GF-D8 (cell line): ENCODE data around the gene TMED8.
"Not testable (repeated sequence)": the region's sequence is repeated elsewhere in the genome, so short reads cannot be mapped to it uniquely, and the experiment has no call there.

Source experiments
- DNase-seq: peaks from one replicate; lab custom pipeline; 2025; lab: John Stamatoyannopoulos, UW

TMED8 gene

DNA sequence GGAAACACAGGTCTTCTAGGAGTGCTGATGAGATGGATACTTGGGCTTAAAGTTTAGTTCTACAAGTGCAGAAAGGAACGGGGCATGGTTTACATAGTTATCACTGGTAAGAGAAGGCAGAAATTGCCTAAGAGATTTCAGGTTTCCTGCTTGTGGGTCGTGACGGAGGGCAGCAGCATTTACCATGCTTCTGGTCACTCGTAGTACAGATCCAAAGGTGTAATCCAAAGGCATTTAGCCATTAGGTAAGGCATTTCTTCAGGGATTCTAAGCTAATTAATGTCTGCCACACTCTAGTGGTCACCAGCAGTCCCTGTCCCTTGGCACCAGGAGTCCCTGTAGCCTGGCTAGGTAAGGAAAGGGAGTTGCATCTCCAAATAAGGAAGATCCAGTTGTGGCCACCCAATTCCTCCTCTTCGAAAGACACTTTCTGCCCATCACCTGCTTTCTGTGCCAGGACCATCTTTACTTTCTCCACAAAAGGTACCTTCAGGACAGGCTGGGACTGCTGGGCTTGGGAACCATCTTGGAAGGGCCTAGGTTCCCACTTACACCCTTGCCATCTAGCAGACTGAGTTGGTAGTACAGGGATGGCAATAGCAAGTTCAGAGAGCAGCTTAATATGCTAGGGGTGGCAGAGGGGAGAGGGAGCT is 54.5 kb downstream of the TMED8 start:
- DNase-seq = peak; percentile 1

DNA sequence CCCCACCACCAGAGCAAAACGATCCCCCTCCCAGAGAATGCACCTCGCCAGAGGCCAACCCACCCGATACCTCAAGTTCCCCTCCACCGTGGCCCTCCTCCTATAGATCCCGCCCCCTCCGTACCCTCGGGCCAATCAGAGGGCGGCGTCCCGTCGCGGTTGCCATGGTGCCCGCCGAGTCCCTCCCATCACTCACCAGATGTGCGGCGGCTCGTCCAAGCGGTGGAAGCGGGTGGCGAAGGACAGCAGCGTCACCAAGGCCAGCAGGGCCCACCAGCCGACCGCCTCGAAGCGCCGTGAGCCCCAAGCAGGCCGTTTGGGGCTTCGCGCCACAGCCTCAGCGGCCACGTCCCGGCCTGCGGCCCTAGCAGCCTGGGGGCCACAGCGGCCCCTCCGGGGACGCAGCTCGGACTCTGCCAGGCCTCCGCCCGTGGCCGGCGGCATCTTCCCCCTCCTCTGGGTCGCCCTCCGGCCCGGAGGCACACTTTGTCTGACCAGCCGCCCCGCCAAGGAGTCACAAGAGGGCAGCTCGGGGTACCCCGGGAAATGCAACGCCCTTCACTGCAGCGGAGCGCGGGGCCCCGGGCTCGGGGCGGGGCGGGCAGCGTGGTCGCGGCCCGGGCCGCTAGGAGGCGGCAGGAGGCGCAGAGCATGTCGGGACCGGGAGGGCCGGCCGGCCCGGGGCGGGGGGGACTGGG is 56.5 kb downstream of the TMED8 start, which contains the start of gene POMT2:
POMT2 (minus strand) TSS at position 646 of the 698 bp plus-strand sequence; CDS start at position 444, 202 bp downstream.
- peak; percentile 54 for DNase-seq

DNA sequence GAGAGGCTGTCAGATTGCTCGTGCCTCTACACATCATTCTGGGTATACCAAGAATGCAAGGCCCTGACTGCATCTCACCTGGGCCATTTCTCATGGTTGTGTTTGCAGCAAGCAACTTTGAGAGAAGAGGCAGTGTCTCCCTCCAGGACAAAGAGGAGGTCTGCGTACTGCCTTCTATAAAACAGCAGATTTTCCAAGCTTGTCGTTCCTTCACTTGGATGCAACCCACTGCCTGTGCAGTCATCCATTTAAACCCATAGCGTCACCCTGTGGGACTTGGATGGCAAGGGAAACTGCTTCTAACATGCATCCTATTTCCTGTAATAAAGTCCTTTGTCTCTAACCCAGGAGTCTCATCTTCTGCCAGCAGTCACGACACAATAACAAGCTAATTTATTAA is 57.5 kb downstream of the TMED8 start:
- no peak for DNase-seq

DNA sequence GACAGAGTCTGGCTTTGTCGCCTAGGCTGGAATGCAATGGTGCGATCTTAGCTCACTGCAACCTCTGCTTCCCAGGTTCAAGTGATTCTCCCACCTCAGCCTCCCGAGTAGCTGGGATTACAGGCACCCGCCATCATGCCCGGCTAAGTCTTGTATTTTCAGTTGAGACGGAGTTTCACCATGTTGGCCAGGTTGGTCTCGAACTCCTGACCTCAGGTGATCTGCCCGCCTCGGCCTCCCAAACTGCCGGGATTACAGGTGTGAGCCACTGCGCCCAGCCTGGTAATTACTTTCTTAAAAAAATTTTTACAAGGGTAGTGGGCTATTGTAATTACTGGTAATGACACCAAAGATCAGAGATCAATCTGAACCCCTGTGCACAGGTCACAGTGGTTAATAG is 58.1 kb downstream of the TMED8 start:
- DNase-seq = not testable (repeated sequence)

DNA sequence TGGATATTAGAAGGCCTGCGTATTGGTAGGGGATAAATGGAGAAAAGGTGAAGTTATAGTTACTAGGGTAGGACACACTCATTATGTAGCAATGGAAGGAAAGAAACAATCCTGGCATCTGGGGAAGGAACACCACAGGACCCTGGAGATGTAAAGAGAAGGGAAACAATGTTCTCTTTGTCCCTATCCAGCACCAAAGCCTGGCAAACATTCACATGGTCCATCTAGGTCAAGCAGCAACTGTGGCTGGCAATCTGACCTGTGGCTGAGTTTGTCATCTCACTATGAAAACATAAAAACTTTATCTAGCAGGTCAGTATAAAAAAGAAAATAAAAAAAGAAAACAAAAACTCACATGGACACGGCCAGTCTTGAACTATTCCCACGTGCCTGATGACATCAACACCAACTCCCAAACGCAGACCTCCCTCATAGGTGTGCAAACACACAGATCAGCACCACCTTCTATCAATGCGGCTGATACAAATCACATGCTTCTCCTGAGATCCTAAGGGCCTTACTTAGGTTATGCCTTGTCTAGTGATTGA is 58.8 kb downstream of the TMED8 start:
- DNase-seq = no peak

DNA sequence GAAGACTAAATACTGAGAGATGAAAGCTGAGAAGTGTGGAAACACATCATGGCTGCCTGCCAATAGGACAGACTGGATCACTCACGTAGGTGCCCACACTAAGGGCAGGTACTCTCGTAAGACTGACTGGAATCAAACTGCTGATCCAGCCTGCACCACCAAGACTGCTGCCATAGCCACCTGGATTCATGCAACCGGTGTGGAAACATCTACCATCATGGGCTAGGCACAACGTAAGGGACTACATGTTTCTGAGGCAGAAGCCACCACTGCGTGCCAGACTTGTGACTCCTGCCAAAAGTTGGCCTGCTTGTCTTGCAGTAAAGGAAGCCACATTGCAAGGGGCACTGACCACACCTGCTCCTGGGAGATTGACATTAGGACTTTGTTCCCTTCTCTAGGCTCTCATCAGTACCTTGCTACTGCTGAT is 60.0 kb downstream of the TMED8 start:
- DNase-seq = no peak

DNA sequence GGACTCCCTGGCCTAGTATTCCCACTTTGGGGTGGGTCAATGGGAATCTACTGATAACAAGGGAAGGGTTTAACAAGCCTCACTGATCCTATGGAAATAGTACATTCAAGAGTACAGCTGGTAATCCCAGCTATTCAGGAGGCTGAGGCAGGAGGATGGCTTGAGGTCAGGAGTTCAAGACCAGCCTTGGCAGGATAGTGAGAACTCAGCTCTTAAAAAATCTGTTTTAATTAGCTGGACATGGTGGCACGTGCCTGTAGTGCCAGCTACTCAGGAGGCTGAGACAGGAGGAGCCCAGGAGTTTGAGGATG is 60.7 kb downstream of the TMED8 start:
- no peak for DNase-seq

DNA sequence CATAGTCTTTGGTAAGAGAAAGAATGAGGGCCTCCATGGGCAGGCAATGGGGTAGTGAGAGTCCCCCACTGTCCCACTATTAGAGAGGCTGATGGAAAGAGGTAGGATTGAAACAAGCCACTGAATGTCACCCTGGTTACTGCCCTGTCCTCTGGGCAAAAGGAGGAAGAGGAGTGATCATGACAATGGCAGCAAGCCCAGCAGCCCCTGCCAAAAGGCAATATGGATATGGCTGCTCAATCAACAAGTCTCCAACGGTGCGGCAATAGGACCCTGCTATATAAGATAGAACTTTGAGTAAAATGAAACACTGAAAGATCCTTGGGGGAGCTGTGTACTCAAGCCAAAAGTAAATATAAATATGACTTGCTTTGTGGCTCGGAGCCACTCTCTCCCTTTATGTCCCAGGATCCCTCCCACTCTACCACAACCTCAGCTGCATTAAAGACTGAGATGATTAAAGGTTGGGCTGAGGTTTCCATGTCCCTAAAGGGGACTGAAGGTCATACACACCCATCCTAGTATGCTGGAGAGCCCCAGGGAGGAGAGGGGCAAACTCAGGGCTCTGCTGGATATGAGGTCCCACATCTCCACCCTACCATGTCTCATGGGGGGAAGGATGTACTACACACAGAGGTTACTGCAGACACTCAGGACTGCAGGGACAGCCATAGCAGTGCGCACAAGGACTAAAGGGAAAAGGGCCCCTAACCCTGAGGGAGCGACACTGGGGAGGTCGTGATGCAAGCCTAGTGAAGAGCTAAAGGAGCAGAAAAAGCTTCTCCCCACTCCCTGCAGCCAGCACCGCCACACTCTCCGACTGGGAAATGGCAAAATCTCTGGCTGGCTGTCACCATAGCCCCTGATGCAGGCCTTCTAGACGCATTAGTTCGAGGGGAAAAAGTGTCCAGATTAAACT is 62.1 kb downstream of the TMED8 start:
- no peak for DNase-seq

DNA sequence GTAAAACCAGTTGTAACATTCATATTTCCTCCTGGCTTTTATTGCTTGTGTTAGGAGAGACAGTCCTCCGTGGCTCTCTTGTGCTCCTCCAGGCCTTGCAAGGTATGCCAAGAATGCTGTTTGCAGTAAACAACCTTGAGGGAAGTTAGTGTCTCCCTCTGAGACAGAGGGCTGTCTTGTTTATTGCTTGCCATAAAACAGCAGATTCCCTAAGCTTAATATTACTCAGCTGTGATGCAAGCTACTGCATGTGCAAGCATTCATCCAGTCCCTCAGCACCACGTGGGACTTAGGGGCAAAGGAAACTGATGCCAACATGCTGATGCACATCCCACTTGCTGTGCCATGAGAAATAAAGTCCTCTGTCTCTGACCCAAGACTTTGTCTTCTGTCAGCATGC is 62.9 kb downstream of the TMED8 start:
- DNase-seq = no peak

DNA sequence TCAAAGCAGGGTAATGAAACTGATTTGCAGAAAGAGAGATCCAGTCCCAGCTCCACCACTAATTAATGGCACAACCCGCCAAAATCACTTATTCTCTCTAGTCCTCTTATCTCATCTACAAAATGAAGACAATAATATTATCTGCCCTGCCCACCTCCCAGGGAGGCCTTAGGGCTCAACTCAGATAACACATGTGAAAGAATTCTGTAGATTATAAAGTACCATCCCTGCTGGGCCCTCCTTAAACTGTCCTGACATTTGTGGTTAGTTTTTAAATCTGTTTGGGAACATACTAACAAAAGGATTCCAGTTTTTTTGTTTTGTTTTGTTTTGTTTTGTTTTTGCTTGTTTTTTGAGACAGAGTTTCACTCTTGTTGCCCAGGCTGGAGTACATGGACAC is 63.5 kb downstream of the TMED8 start:
- DNase-seq = no peak

DNA sequence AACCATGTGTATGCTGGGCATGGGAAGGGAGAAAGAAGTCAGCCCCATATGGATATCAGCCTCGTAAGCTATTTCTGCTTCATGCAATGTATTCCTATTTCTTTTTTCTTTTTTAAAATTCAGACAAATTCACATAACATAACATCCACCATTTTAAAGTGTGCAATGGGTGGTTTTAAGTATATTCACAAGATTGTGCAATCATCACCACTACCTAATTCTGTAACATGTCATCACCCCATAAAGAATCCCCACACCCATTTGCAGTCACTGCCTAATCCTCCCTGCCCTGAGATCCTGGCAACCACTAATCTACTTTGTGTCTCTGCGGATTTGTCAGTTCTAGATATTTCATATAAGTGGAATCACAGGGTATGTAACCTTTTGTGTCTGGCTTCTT is 65.7 kb downstream of the TMED8 start:
- DNase-seq = no peak

DNA sequence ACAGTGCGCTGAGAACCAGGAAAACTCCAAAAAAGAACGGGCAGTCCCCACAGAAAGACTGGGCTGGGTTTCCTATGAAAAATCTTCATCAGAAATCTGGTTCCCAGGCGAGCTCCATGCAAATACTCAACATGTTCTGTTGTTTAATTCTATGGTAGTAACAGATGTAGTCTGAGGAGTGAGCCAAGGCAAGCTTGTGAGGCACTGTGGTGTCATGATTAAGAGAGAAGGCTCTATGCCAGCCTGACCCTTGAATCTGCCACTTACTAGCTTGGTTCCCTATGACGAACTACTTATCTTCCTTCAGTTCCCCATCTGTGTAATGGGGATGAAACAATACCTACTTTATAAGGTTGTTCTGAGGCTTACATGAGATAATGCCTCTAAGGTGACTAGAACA is 66.9 kb downstream of the TMED8 start:
- DNase-seq = no peak

DNA sequence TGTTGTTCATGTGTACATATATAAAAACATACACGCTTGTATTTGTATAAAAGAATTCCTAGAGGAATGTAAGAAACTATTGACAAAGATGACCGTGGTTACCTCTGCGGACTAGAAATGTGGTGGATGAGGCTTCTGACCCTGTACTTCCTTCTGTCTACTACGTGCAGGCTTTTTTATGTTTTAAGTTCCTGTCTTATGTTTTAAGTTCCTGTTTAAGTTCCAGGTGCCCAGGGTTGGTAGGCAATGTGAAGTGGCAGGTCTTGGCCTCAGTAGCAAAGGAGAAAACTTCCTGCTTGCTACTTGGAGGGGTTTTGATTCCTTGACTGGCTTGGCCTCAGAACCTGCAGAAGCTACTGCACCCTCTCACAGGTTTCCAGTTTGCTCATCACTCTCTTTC is 67.8 kb downstream of the TMED8 start:
- peak; percentile 32 for DNase-seq

DNA sequence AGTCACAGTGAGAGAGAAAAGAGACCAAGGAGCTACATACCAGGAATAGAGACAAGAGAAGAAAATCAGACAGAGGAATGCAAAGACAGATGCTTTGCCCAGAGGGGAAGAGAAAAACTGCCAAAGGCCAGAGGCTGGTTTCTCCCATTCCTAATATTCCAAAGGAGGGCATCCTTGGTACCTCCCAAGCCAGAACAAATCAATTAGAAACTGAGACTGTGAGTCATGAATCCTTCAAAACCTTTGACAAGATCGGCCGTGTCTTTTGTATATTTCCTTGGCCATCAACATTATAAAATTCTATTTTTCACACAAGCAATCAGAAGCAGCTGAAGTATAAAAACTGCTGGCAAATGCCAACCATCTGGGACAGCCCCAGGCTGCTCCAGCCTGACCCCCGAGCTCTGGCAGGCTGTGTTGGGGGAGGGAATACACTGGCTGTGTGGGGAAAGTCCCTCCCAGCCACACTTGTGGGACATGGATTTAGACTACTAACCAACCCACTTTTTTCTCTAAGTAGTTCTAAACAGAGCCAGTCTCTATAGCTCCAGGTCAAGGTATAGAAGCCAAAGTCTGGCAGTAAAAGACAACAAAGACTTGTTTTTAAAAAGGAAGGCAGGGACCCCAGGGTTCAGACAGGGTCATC is 69.9 kb downstream of the TMED8 start:
- no peak for DNase-seq

DNA sequence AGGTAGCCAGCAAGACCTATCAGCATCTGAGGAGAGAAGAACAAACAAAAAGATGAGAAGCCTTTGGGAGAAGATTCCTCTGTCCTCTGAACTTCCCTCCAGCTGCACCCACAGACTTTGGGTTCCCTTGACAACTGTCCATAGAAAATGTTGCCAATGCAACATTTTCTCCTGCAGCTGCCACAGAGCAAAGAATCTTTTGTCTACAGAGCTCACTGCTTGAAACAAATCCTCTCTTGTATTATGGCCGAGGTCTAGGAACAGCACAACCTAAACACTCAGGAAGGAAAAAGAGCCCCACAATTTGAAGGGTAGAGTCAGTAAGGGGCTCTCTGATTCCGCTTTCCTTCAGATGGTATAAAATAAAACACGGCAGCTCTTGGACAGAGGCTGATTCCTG is 70.5 kb downstream of the TMED8 start:
- no peak for DNase-seq

DNA sequence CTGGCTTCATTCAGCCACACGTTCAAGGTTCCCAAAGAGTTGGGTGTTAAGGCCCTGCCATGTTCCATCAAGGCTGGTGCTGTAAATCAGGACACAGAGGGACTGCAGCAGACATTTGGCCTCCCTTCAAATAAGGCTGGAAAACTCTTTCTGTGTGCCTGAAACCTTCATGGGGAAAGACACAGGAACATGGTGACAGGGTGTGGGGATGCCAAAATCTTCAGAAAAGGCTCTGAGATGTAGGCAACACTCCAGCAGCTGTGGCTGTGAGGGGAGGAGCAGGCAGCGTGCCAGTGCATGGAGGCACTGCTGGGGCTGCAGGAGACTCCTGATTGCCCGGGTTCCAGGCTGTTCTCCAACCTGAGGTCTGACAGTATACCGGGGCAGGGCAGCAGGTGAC is 71.2 kb downstream of the TMED8 start:
- no peak for DNase-seq

DNA sequence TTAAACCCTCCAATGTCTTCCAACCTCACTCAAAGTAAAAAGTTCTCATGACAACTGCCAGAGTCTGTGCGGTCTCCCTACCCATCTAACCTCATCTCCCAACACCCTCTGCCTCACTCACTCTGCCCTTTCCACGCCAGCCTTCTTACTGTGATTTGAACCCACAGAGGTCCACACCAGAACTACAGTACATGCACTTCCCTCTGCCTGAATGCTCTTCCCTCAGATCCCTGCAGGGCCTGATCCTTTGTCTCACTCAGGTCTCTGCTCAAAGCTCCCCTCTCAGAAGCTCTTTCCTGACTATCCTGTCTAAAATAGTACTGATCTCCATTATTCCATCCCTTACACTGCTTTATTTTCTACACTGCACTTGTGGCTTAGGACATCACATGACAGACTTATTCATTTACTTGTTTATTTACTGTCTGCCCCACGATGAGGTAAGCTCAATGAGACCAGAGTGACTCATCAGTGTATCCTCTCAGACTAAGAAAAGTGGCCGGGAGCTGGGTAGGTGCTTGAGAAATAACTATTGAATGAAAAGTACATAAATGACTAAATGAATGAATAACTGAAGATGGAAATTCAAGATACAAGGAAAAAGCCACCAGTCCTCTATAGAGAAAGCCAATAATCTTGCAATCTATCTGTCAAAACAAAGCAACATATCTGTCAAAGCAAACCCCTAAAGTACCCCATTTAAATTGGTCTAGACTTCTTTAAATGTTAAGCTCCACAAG is 73.3 kb downstream of the TMED8 start:
- DNase-seq = no peak

DNA sequence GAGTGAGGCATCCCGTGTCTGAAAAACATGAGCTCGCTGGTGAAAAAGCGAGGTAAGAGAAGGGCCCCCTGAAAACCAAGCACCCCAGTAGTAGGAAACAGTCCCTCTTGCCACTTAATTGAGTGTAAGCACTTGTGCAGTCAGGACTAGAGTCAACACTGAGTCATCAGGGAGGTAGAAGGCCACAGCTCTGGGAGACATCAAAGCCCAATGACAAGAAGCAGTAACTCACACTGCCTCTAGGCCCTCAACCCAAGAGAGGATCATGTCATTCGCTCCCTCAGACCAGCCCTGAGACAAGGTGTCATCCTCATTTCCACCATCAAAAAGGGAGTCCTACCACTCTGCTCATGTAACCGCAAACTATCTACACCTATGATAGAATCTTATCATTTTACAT is 74.0 kb downstream of the TMED8 start:
- DNase-seq = no peak

DNA sequence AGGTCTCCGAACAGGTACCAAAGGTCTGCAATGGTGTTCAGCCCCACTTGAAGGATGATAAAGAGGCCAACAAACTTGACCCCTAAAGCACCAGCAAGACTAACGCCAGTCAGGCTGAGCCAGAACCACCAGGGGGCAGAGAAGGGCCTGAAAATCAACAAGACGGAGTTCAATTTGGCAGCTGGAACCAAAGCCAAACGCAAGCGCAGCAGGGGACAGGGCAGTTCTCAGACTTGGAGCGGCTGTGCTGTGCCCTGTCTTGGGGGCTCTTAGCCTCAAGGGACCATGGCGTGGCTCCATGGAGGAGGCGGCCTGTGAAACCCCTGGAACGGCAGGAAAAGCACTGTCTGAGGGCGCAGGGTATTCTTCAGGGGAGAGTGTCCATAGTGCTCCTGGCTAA is 75.8 kb downstream of the TMED8 start:
- DNase-seq = peak; percentile 4

DNA sequence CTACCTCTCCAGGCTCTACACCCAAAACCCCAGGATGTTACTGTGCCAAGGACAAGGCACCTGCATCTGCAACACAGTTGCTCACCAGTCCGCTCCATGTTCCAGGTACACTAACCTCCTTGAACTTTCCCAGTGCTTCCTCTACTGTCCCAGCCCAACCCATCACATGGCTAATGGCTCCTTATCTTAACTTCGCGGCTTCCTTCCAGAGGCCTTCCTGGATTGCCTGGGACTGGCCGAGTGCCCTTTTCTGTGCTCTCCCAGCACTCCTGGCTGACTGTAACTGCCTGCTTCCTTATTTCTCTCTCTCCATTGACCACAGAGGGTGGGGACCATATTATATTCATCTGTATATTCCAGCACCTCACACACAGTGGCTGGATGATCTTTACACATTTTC is 77.1 kb downstream of the TMED8 start:
- DNase-seq = no peak

DNA sequence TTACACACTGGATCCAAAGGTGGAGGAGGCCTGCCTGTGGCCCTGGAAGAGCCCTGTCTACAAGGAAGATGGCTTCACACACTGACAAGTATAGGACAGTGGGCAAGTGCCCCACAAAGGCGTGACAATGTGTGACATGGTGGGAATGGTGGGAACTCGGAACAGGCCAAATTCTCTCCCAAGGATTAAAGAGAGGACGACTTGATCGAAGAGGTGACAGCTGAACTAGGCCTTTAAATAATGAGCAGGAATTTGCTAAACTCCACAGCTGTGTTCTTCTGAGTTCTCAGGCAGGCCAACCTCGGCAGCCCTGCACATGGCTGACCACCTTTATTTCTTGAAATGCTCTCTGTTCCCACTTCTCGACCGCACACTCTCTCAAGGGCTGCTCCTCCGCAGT is 80.0 kb downstream of the TMED8 start:
- DNase-seq = no peak
